ENCODE measurements around the gene SLC35F1. TPM values are rescaled to one million over a fixed set of nuclear protein-coding genes. Genes with fewer than 3 reads are reported as not detected.
A peak's percentile ranks its signal among the peaks of the same experiment; 100 is the strongest.

The SLC35F1 gene
- total RNA-seq, 1 experiment from 2014 or later: 4.3 TPM

- H3K56ac ChIP-seq (ENCODE audit: insufficient read length, low read depth, low read length): no peak overlapping the region
- H2AFZ ChIP-seq (ENCODE audit: low read length): no peak overlapping the region
- H2BK20ac ChIP-seq (ENCODE audit: low read depth, low read length, poor library complexity, severe bottlenecking): no peak overlapping the region
- no peak overlapping the region for H3T11ph ChIP-seq (ENCODE audit: low read length)
- H4K5ac ChIP-seq (ENCODE audit: insufficient read length, low read depth, low read length): no peak overlapping the region
- H2BK120ac ChIP-seq (ENCODE audit: low read depth, low read length, poor library complexity, severe bottlenecking): no peak overlapping the region
- H3K23me2 ChIP-seq (ENCODE audit: insufficient read length, low read depth, low read length, poor library complexity, severe bottlenecking): no peaks in the 10 kb centered on the region
- H3K4me1 ChIP-seq (ENCODE audit: insufficient read depth, low read length): peaks cover 6% of the 10 kb centered on the region; the same call in 1 of the 2 replicates
- no peak overlapping the region for H2BK5ac ChIP-seq (ENCODE audit: insufficient read length, low read length)
- no peak overlapping the region for H3K4me3 Mint-ChIP-seq
- no peak overlapping the region for H3K4ac ChIP-seq (ENCODE audit: low read depth, low read length)
- no peak overlapping the region for H4K8ac ChIP-seq (replicated peaks; ENCODE audit: insufficient read length, low read depth, low read length)
- no peaks in the 10 kb centered on the region for H3K79me2 ChIP-seq (ENCODE audit: insufficient read depth, low read length)
- H3K79me1 ChIP-seq (ENCODE audit: insufficient read depth, low read depth, low read length, poor library complexity, severe bottlenecking): no peaks in the 10 kb centered on the region
- no peaks in the 10 kb centered on the region for H3K27me3 Mint-ChIP-seq (ENCODE audit: low read depth)
- H3K18ac ChIP-seq (ENCODE audit: insufficient read length, low read depth, low read length): peak overlapping the region; percentile 23
- no peak overlapping the region for H2AK5ac ChIP-seq (ENCODE audit: insufficient read length, low read length)
- no peaks in the 10 kb centered on the region for H3K9me3 Mint-ChIP-seq
- no peak for TF ChIP-seq CTCF (conservative IDR thresholded peaks at IDR 0.05)
- H3K36me3 Mint-ChIP-seq (ENCODE audit: insufficient read depth in 1 of 3, low read depth in 3 of 3): no peaks in the 10 kb centered on the region; a peak in 1 of 7 replicates
- no peak for DNase-seq
- no peak overlapping the region for H3K23ac ChIP-seq (ENCODE audit: insufficient read length, low read depth, low read length)
- no peak overlapping the region for H2BK12ac ChIP-seq (ENCODE audit: insufficient read length, low read depth, low read length)
- H4K20me1 ChIP-seq (ENCODE audit: control insufficient read depth, insufficient read depth, insufficient read length): no peaks in the 10 kb centered on the region
- peak overlapping the region in 2 of 3 experiments; percentile 60 to 77; a peak in 3 of 7 replicates for H3K27ac Mint-ChIP-seq
- H3K9ac ChIP-seq (ENCODE audit: extremely low read depth, insufficient read length, low read length): no peak overlapping the region
- H4K91ac ChIP-seq (ENCODE audit: insufficient read length, low read depth, low read length): no peak overlapping the region
- no peak overlapping the region for H3K27ac ChIP-seq (ENCODE audit: insufficient read length, low read depth, low read length)
- H3K27me3 ChIP-seq (ENCODE audit: insufficient read depth, low read length): no peaks in the 10 kb centered on the region
- no CpG with 5 or more reads among the region's 5 CpGs for WGBS (ENCODE audit: extremely low coverage, insufficient read length, low lambda C conversion rate)
- H3K4me1 Mint-ChIP-seq: peaks cover 10 to 15% of the 10 kb centered on the region in 2 experiments
- no peak overlapping the region for H3K4me2 ChIP-seq (ENCODE audit: insufficient read depth, insufficient read length, low read length)
- no peak overlapping the region for H3K14ac ChIP-seq (ENCODE audit: insufficient read depth, low read length)
- H3K9me3 ChIP-seq (ENCODE audit: control insufficient read depth, low read depth, low read length): no peaks in the 10 kb centered on the region
- no peak overlapping the region for H2BK15ac ChIP-seq (ENCODE audit: low read depth, low read length)
Observed at GRCh38 chr6:118324116-118324515, 417.1 kb downstream of the SLC35F1 start.
